ENCODE measurements around the gene PTPN5.

The PTPN5 gene

DNA sequence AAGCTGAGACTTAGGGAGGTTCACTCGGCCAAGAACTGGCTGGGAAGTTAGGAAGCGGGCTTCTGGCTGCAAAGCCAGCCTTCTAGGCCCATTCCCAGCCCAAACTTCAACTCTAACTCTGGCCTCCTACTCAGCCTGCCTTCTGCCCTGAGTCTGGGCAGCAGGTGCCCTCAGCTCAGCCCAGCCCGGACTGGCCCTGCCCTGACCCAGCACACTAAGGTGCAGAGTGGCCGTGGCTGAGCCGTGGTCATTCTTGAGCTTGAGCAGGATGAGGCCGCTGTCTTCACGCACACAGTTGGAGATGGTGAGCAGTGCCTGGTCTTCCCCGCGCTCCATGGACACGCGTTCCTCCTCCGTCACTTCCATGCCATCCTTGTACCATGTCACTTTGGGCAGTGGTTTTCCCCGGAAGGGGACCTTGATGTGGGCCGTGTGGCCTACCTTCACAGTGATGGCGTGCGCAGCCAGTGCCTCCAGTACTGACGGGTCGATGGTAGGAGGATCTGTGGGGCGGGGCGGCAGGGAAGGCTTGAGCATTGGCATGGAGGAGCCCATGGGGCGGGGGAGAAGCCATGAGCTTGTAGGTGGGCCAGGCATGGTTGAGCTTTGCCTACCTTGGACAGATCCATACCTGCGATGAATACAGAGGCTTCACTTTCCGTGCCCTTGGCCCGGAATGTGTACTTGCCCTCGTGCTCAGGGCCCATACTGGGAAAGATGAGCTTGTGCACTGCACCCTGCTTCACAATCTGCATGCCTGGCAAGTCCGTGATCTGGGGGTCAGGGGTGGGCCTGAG lies 77.8 kb downstream of the PTPN5 start:
- no peak for DNase-seq (ENCODE audit: low read depth in 4 of 4, low spot score in 1 of 4)

DNA sequence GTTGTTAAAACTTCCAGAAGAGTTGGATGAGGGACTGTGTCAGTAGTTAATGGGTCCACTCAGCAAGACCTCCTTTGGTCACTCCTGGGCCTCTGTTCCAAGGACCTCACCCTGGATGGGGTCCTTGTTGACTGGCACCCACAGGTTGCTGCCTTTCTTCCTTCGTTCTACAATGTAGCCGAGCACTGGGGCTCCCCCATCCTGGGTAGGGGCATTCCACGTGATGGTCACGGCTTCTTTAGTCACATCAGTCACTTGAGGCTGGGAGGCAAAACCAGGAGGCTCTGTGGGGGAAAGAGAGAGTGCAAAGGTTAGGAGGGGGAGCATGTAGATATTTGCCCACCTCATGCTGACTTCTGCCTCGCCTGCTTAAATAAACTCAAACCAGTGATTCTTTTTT lies 81.1 kb downstream of the PTPN5 start:
- no peak for DNase-seq (ENCODE audit: low read depth in 4 of 4, low spot score in 1 of 4)

DNA sequence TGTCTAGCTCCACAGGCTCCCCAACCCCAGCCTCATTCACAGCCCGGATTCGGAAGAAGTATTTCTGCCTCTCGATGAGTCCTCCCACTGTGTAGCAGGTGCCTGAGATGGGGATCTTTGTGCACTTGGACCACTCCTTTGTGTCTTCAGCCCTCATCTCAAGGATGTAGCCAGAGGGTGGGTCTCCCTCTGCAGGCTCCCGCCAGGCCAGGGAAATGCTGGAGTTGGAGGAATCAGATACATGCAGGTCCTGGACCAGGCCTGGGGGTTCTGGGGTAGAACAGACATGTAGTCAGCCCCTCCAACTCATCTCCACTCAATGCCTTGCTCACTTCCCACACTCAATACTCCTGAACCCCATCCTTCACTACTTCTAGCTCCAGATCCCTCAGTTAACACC lies 82.2 kb downstream of the PTPN5 start:
- DNase-seq (ENCODE audit: low read depth in 4 of 4, low spot score in 1 of 4): no peak

DNA sequence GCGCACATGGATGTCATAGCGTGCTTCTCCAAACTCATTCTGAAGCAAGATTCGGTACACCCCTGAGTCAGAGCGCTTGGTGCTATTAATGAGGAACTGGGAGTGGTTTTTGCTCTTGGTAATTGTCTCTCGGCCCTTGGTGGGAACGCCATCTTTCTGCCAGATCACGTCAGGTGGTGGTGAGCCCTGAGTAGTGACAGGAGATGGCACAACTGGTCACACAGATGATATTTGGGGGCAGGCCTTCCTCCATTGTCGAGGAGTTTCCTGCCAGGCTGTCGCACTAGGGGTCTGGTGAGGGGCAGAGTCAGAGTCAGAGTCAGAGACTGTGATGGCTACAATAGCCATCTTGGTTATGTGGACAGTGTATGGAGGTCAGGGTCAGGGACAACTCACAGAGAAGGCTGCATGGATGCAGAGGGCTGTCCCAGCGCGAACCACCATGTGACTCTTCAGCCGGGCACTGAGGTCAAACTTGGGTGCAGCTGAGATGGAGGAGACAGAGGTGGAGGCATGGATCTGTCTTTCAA lies 83.7 kb downstream of the PTPN5 start:
- no peak for DNase-seq (ENCODE audit: low read depth in 4 of 4, low spot score in 1 of 4)

DNA sequence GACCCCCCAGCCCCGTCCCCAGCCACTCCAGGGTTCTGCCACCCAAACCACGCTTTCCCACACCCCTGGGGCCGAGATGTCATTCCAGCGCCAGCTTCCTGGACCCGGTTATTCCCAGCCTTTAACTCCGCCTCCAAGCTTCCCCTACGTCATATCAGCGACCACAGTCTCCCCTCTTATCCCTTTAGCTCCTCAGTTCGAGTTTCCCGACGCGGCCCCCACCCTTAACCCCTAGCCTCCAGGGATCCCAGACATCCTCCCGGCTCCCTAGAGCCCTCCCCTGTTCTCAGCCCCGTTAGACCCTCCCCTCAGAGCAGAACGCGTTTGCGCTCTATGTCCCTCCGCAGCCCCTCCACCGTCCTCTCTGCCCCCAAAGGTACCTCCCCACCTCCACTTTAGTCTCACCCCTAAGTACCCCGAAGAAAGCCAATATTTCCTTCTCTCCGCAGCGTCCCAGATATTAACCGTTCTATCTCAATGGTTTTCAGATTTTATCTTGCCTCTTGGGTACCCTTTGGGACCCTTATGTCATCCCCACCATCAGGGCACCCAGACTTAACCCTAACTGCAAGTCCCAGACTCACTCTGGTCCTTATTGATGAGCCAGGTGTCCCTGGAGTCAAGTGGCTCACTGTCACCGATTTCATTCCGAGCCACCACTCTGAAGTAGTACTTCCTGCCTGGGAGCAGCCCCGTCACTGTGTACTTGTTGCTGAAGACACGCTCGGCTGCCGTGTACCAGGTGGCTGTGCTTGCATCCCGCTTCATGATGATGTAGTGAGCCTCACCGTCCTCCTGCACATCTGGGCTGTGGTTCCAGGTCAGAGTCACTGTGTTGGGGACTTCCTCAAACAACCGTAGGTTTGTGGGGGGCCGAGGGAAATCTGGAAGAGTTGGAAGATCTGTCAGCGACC lies 85.0 kb downstream of the PTPN5 start:
- peak in 1 of 4 experiments; percentile 27 for DNase-seq (ENCODE audit: low read depth in 4 of 4, low spot score in 1 of 4)

DNA sequence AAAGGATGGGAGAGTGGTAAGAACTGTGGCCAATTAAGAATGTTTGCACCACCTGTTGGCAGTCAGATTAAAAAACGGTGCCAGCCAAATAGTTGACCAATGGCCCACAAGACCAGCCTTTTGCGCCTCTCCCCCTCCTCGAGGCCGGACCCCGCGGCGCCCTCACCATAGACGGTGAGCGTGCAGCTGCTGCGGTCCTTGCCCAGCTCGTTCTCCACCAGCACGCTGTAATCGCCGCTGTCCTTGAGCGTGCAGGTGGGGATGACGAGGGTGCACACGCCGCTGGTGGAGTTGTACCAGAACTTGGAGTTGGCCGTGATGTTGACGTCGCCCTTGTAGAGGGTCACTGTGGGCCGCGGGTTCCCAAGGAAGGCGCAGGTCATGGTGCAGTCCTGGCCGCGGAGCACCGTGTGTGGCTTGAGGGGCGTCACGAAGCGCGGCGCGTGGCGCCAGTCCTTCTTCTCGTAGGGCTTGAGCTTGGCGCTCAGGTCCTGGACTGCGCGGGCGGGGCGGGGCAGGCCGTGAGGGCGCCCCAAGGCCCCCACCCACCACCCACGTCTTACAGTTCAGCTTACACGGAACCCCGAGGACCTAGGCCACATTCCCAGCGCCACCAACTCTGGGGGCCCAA lies 85.8 kb downstream of the PTPN5 start:
- no peak for DNase-seq (ENCODE audit: low read depth in 4 of 4, low spot score in 1 of 4)

DNA sequence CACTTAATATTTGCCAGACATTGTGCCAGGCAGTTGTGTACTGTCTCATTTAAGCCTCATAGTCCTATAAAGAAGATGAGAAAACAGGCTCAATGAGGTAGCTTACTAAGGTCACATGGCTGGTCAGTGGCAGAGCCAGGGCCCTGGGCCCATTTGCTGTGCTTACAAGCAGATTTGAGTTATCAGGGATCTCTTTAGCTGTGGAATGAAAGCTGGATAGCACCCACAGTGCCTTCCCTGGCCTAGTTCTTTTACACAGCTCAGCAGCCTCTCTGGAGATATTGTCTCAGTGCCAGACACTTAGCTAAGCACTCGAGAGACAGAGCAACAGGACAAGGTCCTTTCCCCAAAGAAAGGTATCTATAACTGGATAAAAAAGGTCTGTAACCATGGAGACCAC lies 86.9 kb downstream of the PTPN5 start:
- DNase-seq (ENCODE audit: low read depth in 4 of 4, low spot score in 1 of 4): no peak

DNA sequence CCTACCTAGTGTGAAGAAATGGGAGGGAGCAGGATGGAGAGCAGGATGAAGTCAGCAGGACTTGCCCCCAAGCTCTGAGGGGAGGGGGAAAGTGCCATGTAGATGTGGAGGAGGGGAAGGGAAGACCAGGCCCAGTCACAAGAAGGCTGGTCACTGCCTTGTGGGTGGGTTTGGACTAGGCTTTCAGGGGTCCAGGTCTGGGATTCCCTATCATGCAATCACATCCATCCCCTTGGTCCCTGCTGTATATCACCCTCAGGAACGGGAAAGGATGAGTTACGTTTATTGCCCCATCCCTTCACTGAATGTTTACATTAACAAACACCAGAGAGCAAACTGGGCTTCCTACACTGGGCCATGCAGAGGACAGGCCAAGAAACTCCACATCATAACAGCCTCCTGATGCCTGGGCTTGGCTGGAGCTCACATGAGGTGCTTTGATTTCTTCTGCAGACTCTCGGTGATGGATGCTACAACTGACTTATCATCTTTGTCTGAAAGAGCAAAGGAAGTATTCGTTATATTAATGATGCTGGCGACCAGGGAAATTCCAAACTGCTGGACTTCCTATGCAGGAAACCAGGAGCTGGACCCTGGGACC lies 87.5 kb downstream of the PTPN5 start:
- no peak for DNase-seq (ENCODE audit: low read depth in 4 of 4, low spot score in 1 of 4)

DNA sequence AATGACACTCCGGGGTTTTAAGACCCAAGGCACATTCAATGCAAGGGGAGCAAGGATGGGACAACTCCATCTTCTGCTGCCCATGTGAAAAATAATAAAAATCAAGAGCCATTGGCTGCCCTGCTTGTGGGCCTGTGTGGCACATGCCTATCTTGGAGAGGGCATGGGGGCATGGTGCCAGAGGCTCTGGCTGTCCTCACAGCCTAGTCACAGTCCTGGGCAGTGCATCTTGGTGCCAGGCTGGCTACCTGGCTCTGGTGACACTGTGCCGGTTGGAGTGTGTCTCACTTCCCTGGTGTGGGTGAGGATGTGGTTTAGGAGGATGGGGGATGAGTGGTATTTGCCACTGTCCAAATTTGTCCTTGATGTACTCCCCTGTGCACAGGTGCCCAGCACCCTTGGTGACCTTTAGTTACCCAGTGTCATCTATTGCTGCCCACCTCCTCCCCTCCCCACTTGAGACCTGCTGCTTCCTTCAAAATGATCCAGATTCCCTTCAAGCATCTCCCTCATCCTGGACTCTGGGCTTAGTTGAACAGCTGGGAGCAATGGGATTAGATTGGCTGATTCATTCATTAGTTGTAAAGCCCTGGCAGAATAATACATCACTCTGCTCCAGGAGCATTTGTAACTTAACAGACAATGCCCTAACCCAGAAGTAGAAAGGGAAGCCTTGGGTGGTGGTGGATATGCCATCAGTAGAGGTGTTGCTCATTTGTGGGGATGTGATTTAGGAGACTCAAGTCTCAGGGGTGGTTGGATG lies 88.4 kb downstream of the PTPN5 start:
- no peak for DNase-seq (ENCODE audit: low read depth in 4 of 4, low spot score in 1 of 4)

DNA sequence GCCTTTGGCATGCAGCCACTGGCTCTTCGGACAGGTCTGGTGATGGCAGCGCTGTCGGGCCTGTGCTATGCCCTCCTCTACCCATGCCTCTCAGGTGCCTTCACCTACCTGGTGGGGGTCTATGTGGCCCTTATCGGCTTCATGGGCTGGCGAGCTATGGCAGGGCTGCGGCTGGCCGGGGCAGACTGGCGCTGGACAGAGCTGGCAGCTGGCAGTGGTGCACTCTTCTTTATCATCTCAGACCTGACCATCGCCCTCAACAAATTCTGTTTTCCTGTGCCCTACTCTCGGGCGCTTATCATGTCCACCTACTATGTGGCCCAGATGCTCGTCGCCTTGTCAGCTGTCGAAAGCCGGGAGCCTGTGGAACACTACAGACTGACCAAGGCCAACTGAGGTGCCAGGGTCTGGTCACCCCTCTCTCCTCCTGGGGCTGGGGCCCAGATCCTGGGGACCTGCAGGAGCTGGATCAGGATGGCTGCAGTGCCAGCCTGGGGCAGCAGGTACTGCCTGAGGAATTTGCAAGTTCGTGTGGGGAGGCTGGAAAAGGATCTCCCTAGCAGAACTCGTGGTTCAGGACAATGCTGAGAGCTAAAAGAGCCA lies 89.9 kb downstream of the PTPN5 start:
- DNase-seq (ENCODE audit: low read depth in 4 of 4, low spot score in 1 of 4): no peak

DNA sequence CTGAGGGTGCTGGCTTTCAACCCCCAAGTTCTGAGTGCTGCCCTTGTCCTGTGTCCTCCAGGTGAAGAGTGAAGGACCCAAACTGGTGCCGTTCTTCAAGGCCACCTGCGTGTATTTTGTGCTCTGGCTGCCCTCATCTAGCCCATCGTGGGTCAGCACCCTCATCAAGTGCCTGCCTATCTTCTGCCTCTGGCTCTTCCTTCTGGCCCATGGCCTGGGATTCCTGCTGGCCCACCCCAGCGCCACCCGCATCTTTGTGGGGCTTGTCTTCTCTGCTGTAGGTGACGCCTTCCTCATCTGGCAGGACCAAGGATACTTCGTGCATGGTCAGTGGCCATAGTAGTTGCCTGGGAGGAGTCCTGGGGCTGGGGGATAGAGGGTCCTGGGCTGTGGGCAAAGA lies 90.7 kb downstream of the PTPN5 start:
- DNase-seq (ENCODE audit: low read depth in 4 of 4, low spot score in 1 of 4): no peak

DNA sequence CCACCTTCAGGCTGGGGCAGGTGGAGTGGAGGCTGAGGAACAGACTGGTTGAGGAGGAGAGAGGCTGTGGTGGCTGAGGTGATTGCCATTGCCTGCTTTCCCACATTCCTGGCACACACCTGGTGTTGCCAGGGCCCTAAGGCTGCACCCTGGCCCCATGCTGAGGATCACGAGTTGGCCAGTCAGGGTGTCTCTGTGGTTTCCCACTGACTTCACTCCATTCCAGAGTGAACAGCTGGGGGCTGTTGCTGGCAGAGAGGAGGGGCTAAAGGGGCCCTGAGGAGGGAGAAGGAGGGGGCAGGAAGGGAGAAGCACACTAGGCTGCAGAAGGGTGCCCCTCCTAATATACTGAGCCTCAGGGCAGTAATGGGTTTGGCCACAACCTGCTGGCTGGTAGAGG lies 91.2 kb downstream of the PTPN5 start:
- DNase-seq (ENCODE audit: low read depth in 4 of 4, low spot score in 1 of 4): no peak

DNA sequence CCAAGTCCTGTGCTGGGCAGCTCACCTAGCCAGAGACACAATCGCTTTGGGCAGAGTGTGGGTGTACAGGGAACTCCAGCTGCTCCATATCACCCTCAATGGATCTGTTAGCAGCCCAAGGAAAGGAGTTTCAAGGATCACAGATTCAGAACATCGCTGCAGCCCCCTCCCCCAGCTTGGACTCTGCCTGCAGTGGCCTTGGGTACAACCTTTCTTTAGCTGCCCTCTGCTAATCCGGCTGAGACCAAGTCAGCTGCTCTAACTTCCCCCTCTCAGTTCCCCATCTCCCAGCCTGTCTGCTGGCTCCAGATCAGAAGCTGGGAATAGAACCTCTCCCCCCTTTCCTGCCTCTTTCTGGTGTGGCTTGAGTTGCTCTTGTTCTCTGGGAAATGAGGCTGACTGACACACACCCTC lies 91.7 kb downstream of the PTPN5 start:
- DNase-seq (ENCODE audit: low read depth in 4 of 4, low spot score in 1 of 4): no peak

DNA sequence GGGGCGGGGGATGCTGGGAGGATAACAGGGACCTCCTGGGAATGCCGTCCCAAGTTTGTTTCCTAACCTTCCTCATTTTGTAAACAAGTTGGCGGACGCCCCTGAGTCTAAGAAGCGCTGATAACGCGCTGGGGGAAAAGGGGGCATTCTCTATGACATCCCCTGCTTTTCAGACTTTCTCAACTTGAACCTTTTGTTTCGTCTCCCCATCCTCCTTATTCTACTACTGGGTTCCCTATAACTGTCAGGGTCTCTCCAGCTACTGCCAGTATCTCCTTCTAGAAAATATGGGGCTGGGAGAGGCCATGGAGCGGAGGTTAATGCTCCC lies 92.4 kb downstream of the PTPN5 start:
- DNase-seq (ENCODE audit: low read depth in 4 of 4, low spot score in 1 of 4): no peak

DNA sequence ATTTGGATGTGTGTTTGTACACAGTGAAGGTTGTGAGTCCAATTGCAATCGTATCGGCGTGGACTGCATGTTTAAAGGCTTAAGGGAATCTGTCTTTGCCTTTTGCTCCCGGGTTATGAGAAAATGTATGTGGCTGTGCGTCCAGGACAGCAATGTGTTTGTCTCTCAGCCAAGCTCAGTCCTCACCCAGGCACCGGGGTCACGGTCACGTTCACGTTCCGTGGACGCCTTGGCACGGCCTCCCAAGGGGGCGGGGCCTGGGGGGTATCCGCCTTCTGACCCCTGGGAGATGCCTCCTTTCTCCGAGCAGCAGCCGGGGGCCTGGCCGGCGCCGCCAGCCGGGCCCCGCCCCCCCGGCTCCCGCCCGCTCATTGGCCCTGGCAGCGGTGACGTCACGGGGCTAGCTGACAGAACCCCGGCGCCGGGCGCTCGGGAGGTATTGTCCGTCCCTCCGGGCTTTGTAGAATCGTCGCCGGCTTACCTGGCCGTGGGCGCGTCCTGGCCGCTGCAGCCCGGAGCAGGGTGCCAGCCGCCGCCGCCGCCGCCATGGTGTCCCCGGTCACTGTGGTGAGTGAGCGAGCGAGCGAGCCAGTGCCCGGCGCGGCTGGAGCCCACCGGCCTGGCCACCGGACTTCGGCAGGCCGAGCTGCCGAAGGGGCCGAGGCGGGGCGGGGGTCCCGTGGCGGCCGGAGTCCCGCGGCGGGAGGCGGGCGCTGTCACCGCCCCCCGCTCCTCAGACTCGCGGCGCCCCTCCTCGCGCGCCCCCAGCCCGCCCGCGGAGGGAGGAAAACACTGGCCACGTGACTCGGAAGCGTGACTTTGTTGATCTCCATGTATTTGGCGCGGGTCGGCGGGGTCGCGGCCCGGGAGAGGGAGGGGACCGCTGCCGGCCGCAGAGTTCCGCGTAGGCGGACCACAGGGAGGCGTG lies 93.0 kb downstream of the PTPN5 start, which contains the start of gene TMEM86A:
Gene TMEM86A (plus strand): TSS at position 439 of the 928 bp plus-strand sequence. CDS start 108 bp downstream, at position 547.
- DNase-seq (ENCODE audit: low read depth in 4 of 4, low spot score in 1 of 4): peak; percentile 72 to 86 (median 78)

DNA sequence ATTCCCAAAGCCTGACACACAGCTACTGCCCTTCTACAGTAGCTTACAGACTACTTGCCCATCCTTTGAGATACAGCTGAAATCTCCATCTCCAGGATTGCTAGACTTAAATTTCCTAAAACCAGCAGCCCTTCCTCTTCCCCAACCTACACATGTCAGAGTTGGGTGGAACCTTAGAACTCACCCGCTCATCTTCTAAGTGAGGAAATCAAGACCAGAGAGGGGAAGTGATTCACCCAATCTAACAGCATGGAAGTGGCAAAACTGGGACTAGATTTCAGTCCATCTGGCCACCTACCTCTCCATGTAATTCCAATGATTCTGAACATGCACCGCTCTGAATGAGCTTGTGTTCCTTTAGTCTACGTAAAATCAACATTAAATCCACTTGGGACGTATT lies 94.0 kb downstream of the PTPN5 start:
- DNase-seq (ENCODE audit: low read depth in 4 of 4, low spot score in 1 of 4): no peak

DNA sequence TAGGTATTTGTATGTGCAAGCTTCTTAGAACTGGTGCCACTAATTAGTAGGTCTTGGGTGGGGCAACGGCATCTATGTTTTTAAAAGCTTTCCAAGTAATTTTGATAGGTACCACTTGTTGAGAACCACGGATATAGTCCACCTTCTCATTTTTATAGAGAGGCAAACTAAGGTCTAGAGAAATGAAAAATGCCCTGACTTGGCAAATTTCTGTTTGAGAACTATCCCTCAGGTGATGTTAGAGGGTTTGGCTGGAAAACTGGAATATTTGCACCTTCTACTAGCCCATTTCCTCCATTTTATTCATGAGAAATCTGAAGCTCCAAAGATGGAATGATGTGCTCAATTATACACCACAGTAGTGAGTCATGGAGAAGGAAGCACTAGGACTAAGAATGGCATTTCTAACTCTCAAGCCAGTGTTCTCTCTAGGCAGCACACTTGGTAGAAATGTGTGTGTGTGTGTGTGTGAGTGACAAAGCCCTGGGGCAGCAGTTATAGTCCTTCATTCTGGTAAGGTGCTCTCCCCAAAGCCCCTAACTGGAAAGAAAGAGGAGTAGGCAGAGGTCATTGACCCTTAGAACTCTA lies 94.9 kb downstream of the PTPN5 start:
- DNase-seq (ENCODE audit: low read depth in 4 of 4, low spot score in 1 of 4): no peak

DNA sequence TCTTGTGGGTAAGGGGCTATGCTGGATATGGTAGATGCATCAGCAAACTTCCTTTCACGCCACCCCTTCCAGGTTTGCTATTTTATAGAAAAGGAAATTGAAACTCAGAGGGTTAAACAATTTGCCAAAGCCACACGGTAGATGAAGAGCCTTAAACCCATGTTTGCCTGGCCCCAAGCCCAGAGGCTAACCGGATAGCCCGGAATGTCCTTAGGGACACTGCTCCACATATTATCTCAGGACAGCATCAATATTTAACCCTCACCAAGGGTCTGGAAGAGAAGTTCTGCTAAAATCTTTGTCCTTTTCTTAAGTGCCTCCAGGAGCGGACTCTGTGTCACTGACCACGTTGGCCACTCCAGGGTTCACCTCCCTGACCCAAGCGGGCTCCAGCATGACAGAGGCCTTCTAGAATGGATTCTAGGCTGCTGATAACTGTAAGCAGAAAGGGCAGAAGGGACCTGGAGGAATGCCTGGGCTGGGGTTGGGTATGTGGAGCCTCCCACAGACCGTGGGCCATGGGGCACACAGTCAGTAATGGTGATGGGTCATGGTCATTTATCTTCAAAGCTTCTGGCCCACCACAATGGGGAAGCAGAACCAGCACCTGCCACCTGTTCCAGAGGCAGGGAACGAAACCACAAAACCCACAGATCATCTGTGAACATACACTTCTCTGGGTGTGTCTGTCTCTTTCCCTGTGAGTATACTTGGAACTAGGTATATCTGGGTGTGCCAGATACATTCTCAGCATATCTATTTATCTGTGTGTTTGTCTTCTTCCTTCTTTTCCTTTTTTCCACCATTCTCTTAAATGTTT lies 98.4 kb downstream of the PTPN5 start:
- no peak for DNase-seq (ENCODE audit: low read depth in 4 of 4, low spot score in 1 of 4)

All from stimulated activated CD4-positive, alpha-beta T cell treated with anti-CD3 and anti-CD28 coated beads, Interleukin-1b, Interleukin-23, amount 100 ng/mL, for 24 hours (primary cell).